Kidney (tissue), 14 donors: ENCODE results near the gene KRT33B. TPM values are rescaled to one million over a fixed set of nuclear protein-coding genes. Genes with fewer than 3 reads are reported as not detected.

ENCODE experiments used
- DNase-seq, 5 donors: peaks; one replicate each; pipeline ENCODE4 v3.0.0-alpha.2; 2013 to 2020
- FAIRE-seq: peaks from 2 replicates; lab custom pipeline; 2012; peaks lifted over from hg19 to GRCh38; lab: Jason Lieb, UNC
- H3K27ac ChIP-seq, 2 donors: one replicate each; pipeline ENCODE4 v1.7.0; 2013; ENCODE audit warnings: low read depth in 2 of 2, low read length in 2 of 2, inconsistent platforms in 1 of 2
- H3K27me3 ChIP-seq: one replicate; pipeline ENCODE4 v1.7.1; 2013; ENCODE audit warnings: low read length, inconsistent platforms; ENCODE audit not compliant: control insufficient read depth, insufficient read depth
- H3K36me3 ChIP-seq, 3 donors: one replicate each; pipeline versions ENCODE4 v1.7.0 to v1.7.1; 2013; ENCODE audit warnings: low read length in 3 of 3, control low read depth in 1 of 3, inconsistent platforms in 1 of 3; ENCODE audit not compliant: insufficient read depth in 3 of 3, control insufficient read depth in 2 of 3
- H3K4me1 ChIP-seq, 3 donors: one replicate each; pipeline versions ENCODE4 v1.7.0 to v1.7.1; 2013; ENCODE audit warnings: low read length in 3 of 3, inconsistent platforms in 1 of 3, low read depth in 1 of 3; ENCODE audit not compliant: control insufficient read depth in 2 of 3, insufficient read depth in 2 of 3
- H3K4me3 ChIP-seq, 3 donors: one replicate each; pipeline versions ENCODE4 v1.7.0 to v1.8.1; 2013; ENCODE audit warnings: low read length in 3 of 3, control low read depth in 1 of 3, inconsistent platforms in 1 of 3
- H3K9ac ChIP-seq, 3 donors: one replicate each; pipeline versions ENCODE4 v1.7.0 to v1.7.1; 2013; ENCODE audit warnings: low read length in 3 of 3, control low read depth in 1 of 3, inconsistent platforms in 1 of 3
- H3K9me3 ChIP-seq, 3 donors: one replicate each; pipeline versions ENCODE4 v1.7.0 to v1.7.1; 2013; ENCODE audit warnings: low read length in 3 of 3, control low read depth in 1 of 3, inconsistent platforms in 1 of 3; ENCODE audit not compliant: control insufficient read depth in 2 of 3, insufficient read depth in 1 of 3
- CTCF ChIP-seq: IDR thresholded peaks from 3 replicates; pipeline ENCODE4 v1.5.1; 2012; ENCODE audit warnings: mild to moderate bottlenecking, moderate library complexity, borderline replicate concordance; ENCODE audit not compliant: insufficient read depth; ENCODE audit errors: extremely low read depth
- intact Hi-C: fragments of 100-400 bp; cut with DNase I; formaldehyde crosslinking; loops from one replicate; pipeline ENCODE4 v1.11.1; 2022
- polyA plus RNA-seq: library from polyadenylated mRNA; stranded (reverse); fragments of 350-450 nt; fragmentation: Illumina TruSeq; extraction: RNeasy Lipid Tissue Mini Kit (QIAGEN cat#74804); gene quantifications from one replicate; pipeline ENCODE4 v1.2.3, GENCODE V29; 2014; ENCODE audit warnings: low read depth, low replicate concordance; ENCODE audit not compliant: insufficient read depth
- total RNA-seq: library from RNA; stranded (reverse); fragmentation: NEBNext Ultra II Directional; extraction: Animal tissue kit (Norgen Biotek cat#: 25700); gene quantifications from one replicate; pipeline ENCODE4 v1.2.1, GENCODE V29; 2021
- donor health status: control.
- donor health status: control.
- donor health status: control.
- donor health status: control.
- donor health status: control.
- donor health status: DM: yes; HTN: yes; CAD: no.
- donor health status: Normal renal cell carcinoma (clear cell type).

Gene KRT33B
- total and polyA plus RNA-seq, 2 donors from 2014 or later: not detected

- intact Hi-C loops: no loop called here
- no peak for DNase-seq
- Histone ChIP-seq H3K4me3 (no peak overlapping the region), H3K9ac (no peak overlapping the region), H3K9me3 (no peaks in the 10 kb centered on the region), H3K36me3 (no peaks in the 10 kb centered on the region), H3K27me3 (no peaks in the 10 kb centered on the region), H3K27ac (peak overlapping the region in 1 of 2 donors; percentile 35), H3K4me1 (peaks cover 2 to 16% (median 8%) of the 10 kb centered on the region in 3 donors)
- no peak for FAIRE-seq
- TF ChIP-seq CTCF: no peak
These were observed 44.4 kb upstream of the KRT33B start for GRCh38 chr17:41413982-41414381.

- no peaks in the 10 kb centered on the region for H3K36me3 ChIP-seq
- no peaks in the 10 kb centered on the region for H3K27me3 ChIP-seq
- H3K27ac ChIP-seq: peak overlapping the region in 1 of 2 donors; percentile 28
- H3K9me3 ChIP-seq: no peaks in the 10 kb centered on the region
- FAIRE-seq (no peak), DNase-seq (no peak)
- H3K4me1 ChIP-seq: peaks cover 2 to 16% (median 8%) of the 10 kb centered on the region in 3 donors
- H3K4me3 ChIP-seq: no peak overlapping the region
- H3K9ac ChIP-seq: no peak overlapping the region
- no peak for TF ChIP-seq CTCF
- intact Hi-C loops: no loop called here
These were observed 43.8 kb upstream of the KRT33B start for GRCh38 chr17:41413353-41413957.

GRCh38 chr17:41411072-41411840 is 41.6 kb upstream of the KRT33B start:
- no peak for TF ChIP-seq CTCF
- Histone ChIP-seq H3K4me3 (no peak overlapping the region), H3K27me3 (no peaks in the 10 kb centered on the region), H3K36me3 (no peaks in the 10 kb centered on the region), H3K9ac (no peak overlapping the region), H3K9me3 (no peaks in the 10 kb centered on the region), H3K27ac (no peak overlapping the region), H3K4me1 (peaks cover under 1 to 12% (median 5%) of the 10 kb centered on the region in 3 donors)
- FAIRE-seq (no peak), DNase-seq (no peak)
- intact Hi-C loops: no loop called here
